ENCODE measurements around the gene SNX19.

Gene SNX19

GRCh38 chr11:130825561-130825960 is 90.7 kb downstream of the SNX19 start:
- H3K4me3 ChIP-seq (ENCODE audit: low read depth, low read length), result no peak overlapping the region
- no peak for TF ChIP-seq CTCF (IDR thresholded peaks at IDR 0.05; ENCODE audit: low read depth, low read length)
